Stimulated activated CD4-positive, alpha-beta T cell treated with anti-CD3 and anti-CD28 coated beads, Interleukin-12 subunit alpha, Interleukin-12 subunit beta, amount 100 ng/mL, for 24 hours (primary cell): Measurements from ENCODE around the gene SMAD7.
"Not testable (repeated sequence)": the region's sequence is repeated elsewhere in the genome, so short reads cannot be mapped to it uniquely, and the experiment has no call there.

Experiments
- DNase-seq, 2 experiments: peaks; one replicate each; pipeline ENCODE4 v3.0.0-alpha.2; 2020; ENCODE audit warnings: low read depth in 2 of 2

SMAD7 gene

DNA sequence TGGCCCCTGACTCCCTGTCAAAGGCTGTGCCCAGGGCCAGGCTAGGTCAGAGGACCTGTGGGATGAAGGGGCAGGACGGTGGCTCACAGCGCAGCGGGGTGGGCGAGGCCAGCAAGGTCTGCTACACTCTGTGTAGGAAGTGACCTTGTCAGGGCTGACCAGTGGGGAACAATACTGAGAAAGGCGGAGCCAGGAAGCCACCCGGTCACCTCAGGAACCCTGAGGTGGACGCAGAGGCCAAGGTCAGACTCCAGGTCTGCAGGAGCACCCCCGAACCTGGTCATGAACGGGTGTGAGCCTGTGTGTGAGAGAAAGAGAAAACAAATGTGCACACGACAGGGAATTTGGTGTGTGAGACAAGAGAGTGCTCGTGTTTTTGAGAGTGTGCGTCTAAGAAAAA lies 72.3 kb downstream of the SMAD7 start:
- no peak for DNase-seq

DNA sequence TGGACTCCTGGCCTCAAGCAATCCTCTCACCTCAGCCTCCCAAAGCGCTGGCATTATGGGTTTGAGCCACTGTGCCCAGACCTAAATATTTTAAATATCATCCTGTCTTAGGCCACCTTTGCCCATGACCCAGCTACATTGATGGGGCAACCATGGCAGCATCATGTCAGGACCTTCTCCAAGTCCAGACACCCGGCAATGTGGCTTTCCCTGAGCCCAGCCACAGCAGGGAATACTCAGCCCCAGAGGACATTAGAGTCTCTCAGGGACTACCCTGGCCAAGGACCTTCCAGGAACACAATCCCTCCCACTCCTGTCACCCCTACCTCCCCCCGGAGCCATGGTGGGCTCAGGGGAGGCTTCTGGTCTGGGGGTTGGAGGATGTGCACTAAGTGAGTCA lies 72.8 kb downstream of the SMAD7 start:
- DNase-seq, result no peak

DNA sequence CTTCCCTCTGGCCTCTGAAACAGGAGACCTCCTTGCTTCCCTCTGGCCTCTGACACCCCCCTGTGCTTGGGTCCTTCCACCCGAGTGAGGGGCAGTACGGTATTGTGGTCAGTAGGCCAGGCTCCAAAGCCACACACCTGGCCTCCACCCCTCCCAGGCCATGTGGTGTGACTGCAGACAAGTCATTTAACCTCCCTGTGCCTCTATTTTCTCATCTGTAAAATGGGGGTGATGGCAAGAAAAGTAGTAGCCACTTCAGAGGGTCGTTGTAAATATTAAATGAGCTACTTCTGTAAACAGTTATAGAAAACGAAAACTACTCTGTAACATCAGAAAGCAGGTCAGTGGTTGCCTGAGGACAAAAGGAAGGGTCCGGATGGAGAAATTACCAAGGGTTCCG lies 74.2 kb downstream of the SMAD7 start:
- no peak for DNase-seq

DNA sequence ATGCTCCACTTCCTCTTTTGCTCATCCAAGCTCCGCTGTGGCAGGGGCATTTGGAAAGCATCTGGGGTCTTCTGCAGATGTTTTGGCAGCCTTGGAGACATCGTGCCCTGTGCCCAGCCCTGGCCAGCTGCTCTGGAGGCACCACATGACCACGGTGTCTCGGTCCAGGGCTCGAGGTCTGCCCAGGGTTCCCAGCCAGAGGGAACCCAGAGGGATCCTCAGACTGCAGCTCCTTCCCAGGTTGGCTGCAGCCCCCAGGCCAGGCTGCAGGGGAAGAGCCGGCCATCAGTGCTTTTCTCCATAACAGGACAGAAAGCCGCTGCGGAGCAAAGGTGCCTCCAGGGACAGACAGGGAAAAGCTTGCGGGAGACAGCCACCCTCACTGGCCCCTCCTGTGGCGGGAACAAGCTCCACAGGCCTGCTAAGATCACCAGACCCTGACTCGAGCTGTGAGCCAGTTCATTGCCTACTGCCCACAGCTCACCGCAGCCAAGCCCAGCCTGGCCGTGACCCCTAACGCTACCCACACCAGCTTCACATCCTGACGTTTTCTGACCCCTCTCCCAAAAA lies 74.7 kb downstream of the SMAD7 start:
- DNase-seq, result no peak

DNA sequence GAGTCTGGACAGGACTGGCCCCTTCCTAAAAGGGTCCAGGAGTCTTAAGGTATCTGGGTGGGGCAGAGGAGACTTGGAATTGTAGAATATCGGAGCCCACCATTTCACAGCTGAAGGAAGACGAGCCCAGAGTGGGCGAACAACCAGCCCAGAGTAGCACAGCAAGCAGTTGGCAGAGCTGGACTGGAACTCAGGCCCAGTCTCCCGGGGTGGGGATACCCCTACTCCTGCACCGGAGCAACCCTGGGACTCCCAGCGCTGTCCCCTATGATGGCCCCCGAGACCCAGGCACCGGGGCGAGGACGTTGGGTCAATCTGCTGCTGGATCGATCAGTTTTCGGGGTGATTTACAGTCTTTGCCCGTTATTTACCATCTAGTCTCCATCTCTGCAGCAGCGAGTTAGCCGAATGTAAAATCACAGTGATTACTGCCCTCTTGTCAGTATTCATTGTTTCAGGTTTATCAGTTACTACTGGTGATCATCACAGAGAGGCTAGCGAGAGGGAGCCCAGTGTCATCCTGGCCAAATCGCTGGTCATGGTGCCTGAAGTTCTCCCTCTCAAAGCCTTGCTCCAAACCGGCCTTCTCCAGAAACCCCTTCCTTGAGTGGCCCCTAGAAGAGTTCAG lies 75.3 kb downstream of the SMAD7 start:
- no peak for DNase-seq

DNA sequence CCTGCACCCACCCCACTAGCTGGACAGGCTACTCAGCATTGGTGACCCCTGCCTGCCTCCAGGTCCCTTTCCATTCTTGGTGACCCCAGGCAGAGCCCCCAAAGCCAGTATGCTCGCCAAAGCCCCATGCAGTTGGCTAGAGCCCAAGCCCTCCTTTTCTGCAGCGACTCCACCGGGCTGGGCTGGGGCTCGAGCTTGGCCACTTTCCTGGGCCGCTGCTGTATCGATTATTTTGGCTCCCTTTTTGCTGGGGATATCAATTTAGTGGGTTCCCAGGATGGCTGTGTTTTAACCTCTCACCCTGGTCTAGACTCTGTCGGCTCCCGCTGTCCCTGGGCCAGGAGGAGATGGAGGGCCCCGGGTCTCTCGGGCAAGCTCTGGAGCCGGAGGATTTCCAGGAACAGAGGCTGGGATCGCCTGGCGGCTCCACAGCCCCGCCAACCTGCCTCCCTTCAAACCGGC lies 76.0 kb downstream of the SMAD7 start:
- DNase-seq, result no peak

DNA sequence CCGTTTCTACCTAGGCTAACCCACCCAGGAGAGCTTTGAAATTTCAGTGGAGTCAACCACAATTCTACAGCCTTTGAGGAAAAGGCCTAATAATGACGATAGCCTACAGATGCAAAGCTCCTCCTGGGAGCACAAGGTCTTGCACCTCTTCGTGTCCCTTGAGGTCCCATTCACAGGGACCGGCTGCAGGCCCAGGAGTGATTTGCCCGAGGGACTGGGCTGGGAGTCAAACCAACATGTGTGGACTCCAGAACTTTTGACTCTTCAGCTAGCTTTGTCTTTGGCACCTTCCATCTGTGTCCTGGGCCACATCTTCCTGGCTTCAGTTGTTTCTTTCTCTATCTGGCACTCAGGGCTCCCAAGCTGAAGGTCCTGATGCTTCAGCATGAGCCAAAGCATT lies 76.5 kb downstream of the SMAD7 start:
- no peak for DNase-seq

DNA sequence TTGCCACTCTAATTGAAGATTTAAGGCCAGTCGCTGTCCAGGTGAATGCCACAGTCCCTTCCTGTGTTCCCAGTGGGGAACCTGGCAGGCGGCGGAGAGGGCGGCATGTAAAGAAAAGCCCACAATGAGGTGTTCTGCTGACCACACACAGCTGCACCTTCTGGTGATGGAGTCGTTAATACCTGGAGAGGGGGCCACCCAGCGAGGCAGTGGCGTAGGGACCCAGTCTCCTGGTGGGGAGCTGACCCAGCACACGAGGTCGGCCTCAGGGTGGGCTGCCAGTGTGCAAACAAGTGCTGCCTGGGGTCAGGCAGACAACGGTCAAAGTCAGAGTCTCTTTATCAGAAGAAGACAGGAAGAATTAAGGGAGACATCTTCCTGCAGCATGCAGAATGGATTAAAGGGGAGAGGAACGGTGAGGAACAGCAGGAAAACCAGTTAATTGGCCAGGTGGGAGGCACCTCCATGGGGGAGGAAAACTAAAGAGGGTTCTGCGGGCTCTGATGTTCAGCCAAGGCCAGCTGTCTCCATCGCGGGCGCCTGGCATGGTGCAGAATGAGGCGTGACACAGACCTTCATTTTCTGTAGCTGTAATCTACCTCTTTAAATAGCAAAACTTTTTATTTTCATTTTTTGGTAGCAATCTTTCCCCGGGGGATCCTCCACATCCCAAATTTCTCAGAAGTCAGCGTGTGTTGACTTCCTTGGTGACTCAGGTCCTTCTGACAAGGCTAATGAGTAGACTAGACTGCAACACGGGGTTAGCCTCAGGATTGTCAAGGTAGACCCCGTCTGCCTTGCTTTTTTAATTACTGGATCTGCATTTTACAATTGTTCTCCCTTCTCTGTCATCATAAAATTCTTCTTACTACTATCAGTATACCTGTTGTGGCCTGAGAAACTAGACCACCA lies 78.3 kb downstream of the SMAD7 start:
- no peak for DNase-seq

DNA sequence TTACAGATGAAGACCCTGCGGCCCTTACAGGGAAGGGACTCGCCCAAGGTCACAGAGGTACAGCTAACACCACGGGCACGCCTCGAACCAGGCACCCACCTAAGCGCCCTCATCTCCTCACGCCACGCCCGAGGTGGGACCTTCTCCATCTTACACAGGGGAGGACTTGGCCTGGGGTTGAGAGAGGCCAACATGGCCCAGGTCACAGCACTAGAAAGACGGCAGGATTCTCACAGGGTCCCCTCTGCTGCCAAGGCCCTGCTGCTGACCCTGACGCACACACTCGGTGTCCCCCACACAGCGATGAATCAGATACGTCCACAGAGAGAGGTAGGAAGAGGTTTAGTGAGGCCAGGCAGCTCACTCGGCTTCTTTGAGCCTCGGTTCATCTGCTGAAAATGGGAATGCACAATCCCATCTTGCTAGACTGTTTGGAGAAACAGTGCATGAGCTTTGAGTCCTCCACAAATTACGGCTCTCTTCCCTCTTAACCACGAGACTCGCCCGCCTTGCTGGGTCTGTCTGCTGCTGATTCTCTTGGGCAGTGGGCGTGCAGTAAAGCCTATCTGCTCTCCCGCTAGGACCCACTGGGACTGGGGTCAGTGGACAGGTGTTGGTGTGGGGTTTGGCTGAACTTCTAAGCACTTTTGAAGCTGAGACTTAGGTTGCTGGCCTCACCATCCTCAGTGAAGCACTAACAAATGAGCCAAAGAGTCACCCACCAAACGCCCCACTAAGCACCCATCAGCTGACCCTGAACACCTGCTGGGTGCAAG lies 79.2 kb downstream of the SMAD7 start:
- DNase-seq, result no peak

DNA sequence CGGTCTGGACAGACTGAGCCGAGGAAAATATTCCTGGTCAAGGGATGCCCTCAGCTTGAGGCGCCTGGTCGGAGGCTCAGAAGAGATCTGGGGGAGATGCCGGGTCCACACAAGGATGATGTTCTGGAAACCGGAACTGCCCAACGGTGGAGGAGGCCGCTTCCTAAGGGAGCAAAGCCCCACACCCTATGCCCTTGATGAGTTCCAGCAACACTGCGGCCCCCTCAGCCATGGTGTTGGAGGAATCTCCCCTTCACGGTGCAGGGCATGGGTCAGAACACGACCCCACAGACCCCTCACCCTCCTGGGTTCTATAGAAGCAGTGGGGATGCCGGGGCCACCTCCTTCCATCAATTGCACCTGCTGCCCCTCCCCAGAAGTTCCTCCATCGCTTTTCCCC lies 79.8 kb downstream of the SMAD7 start:
- DNase-seq, result not testable (repeated sequence)
